RPMI8226 (cell line): ENCODE data around the gene RAB11FIP3.
"Not testable (repeated sequence)": the region's sequence is repeated elsewhere in the genome, so short reads cannot be mapped to it uniquely, and the experiment has no call there.

Experiments used
- DNase-seq: peaks from one replicate; pipeline ENCODE4 v3.0.0-alpha.2; 2015

RAB11FIP3 gene

GRCh38 chr16:496097-496886, 70.8 kb downstream of the RAB11FIP3 start:
- no peak for DNase-seq

GRCh38 chr16:497258-497657, 71.8 kb downstream of the RAB11FIP3 start:
- DNase-seq = no peak

GRCh38 chr16:499924-500323, 74.5 kb downstream of the RAB11FIP3 start:
- no peak for DNase-seq

GRCh38 chr16:500709-501108, 75.3 kb downstream of the RAB11FIP3 start:
- no peak for DNase-seq

GRCh38 chr16:502179-502943, 76.9 kb downstream of the RAB11FIP3 start:
- DNase-seq = no peak

GRCh38 chr16:503150-504071, 78.0 kb downstream of the RAB11FIP3 start:
- DNase-seq = no peak

- DNase-seq = no peak
Measured at GRCh38 chr16:505479-506245, 80.2 kb downstream of the RAB11FIP3 start.

GRCh38 chr16:506246-506546, 80.7 kb downstream of the RAB11FIP3 start:
- DNase-seq = no peak

- DNase-seq = not testable (repeated sequence)
Measured at GRCh38 chr16:507527-507926, 82.1 kb downstream of the RAB11FIP3 start.

GRCh38 chr16:507996-508395, 82.5 kb downstream of the RAB11FIP3 start:
- DNase-seq = no peak

GRCh38 chr16:508884-509736, 83.7 kb downstream of the RAB11FIP3 start:
- no peak for DNase-seq

GRCh38 chr16:510066-510825, 84.8 kb downstream of the RAB11FIP3 start:
- DNase-seq = no peak

GRCh38 chr16:512802-513201, 87.4 kb downstream of the RAB11FIP3 start:
- DNase-seq = no peak

GRCh38 chr16:513950-514349, 88.5 kb downstream of the RAB11FIP3 start:
- DNase-seq = no peak

GRCh38 chr16:515175-515938, 89.9 kb downstream of the RAB11FIP3 start:
- DNase-seq = no peak

GRCh38 chr16:515939-516226, 90.4 kb downstream of the RAB11FIP3 start:
- DNase-seq = no peak

- no peak for DNase-seq
Measured at GRCh38 chr16:516301-516700, 90.9 kb downstream of the RAB11FIP3 start.

- no peak for DNase-seq
Measured at GRCh38 chr16:518858-519257, 93.4 kb downstream of the RAB11FIP3 start.

- no peak for DNase-seq
Measured at GRCh38 chr16:519425-519824, 94.0 kb downstream of the RAB11FIP3 start.
